Adrenal gland (tissue), 12 donors: Measurements from ENCODE around the gene TDRD1. TPM values are rescaled to one million over a fixed set of nuclear protein-coding genes. Genes with fewer than 3 reads are reported as not detected.

Source experiments
- DNase-seq, 7 donors: peaks; one replicate each; pipeline ENCODE4 v3.0.0-alpha.2; 2019 to 2020
- H3K27ac ChIP-seq, 5 donors: fragments of 200-600 bp; sonication (generic) in 4 of 5; 1 replicate in 3 of 5; 2 replicates in 2 of 5; pipeline versions ENCODE4 v1.5.1 to v1.8.0; 2016 to 2020; ENCODE audit warnings: mild to moderate bottlenecking in 1 of 5
- H3K27me3 ChIP-seq: fragments of 200-600 bp; 2 replicates; pipeline ENCODE4 v1.8.0; 2021
- H3K36me3 ChIP-seq, 2 donors: fragments of 200-600 bp; replicated peaks in 1 of 2; 1 replicate in 1 of 2; 2 replicates in 1 of 2; pipeline versions ENCODE4 v1.5.1 to v1.8.0; 2018 to 2022
- H3K4me1 ChIP-seq, 2 donors: fragments of 200-600 bp; replicated peaks in 1 of 2; 1 replicate in 1 of 2; 2 replicates in 1 of 2; pipeline versions ENCODE4 v1.5.1 to v1.8.0; 2018 to 2021
- H3K4me3 ChIP-seq, 4 donors: fragments of 200-600 bp; sonication (generic) in 3 of 4; one replicate each; pipeline ENCODE4 v1.5.1; 2016 to 2018
- H3K9me3 ChIP-seq, 3 donors: fragments of 200-600 bp; sonication (generic) in 1 of 3; replicated peaks in 1 of 3; 1 replicate in 2 of 3; 2 replicates in 1 of 3; pipeline versions ENCODE4 v1.5.1 to v1.8.0; 2016 to 2021
- POLR2A ChIP-seq, 2 donors: fragments of 450-650 bp; IDR thresholded peaks; one replicate each; pipeline ENCODE4 v1.6.1; 2017; ENCODE audit warnings: antibody characterized with exemption in 2 of 2, mild to moderate bottlenecking in 2 of 2, moderate library complexity in 1 of 2
- WGBS, 4 donors: extraction: QIAGEN DNeasy Blood & Tissue Kit in 2 of 4; methylation state at CpG; one replicate each; pipeline versions ENCODE4 v1.1.5 to v1.1.7; 2013 to 2017; 5-methylcytosine and 5-hydroxymethylcytosine counted together
- intact Hi-C, 2 donors: fragments of 100-400 bp; cut with DNase I; formaldehyde crosslinking; loops; one replicate each; pipeline versions ENCODE4 v1.14.1 to v1.15.0; 2022 to 2023
- polyA plus RNA-seq, 3 donors: library from polyadenylated mRNA; stranded (reverse); fragments of 200-250 nt in 2 of 3; fragments of 350-450 nt in 1 of 3; fragmentation: Illumina TruSeq in 1 of 3; extraction: RNeasy Lipid Tissue Mini Kit (QIAGEN cat#74804) in 1 of 3; gene quantifications; one replicate each; pipeline ENCODE4 v1.2.3, GENCODE V29; 2013 to 2014
- total RNA-seq, 9 donors: library from RNA; depleted of rRNA in 4 of 9; stranded (reverse); fragments of >200 nt in 4 of 9; fragments of 120-200 nt in 1 of 9; fragmentation: NEBNext Ultra II Directional in 1 of 9; extraction: Animal tissue kit (Norgen Biotek cat#: 25700) in 1 of 9; gene quantifications; one replicate each; pipeline versions ENCODE4 v1.1.0 to v1.2.4, GENCODE V29; 2013 to 2023
- TF ChIP-seq, protein P1 (sequence below), 6 experiments: fragments of 450-650 bp in 4 of 6; fragments of 200-600 bp in 2 of 6; sonication (generic) in 1 of 6; IDR thresholded peaks; 1 replicate in 5 of 6; 2 replicates in 1 of 6; pipeline versions ENCODE4 v1.5.1 to v1.8.0; 2016 to 2021; ENCODE audit warnings: antibody characterized with exemption in 6 of 6, mild to moderate bottlenecking in 2 of 6, moderate library complexity in 1 of 6
- donor health status: healthy with polysubstance abuse.
- donor health status: Bipolar disorder and iron deficiency.
- donor health status: DM: yes; HTN: yes; CAD: no.
- donor health status: DM: no; HTN: no; CAD: no.
- donor health status: DM: no; HTN: no; CAD: no.
- donor health status: DM: yes; HTN: yes; CAD: no.

TDRD1 gene
- total and polyA plus RNA-seq, 12 donors: 0.03 to 0.72 (median 0.22) TPM; not detected in 3

DNA sequence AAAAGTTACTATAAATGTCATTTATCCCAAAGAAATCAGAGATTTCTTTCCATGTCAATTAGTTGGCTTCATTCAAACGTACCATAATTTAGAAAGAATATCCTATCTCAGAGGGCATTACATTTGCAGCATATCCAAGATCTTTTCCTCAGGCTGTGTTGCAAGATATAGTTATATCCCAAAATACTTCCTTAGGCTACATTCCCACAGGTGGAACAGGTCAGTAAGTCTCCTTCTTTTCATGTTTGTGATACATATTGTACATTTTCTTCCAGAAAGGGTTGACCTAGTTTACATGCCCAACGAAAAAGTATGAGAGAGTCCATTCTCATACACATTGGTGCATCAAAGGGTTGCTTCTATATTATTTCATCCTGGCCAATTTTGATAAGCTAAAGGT, 33.0 kb downstream of the TDRD1 start:
- DNase-seq: no peak
- intact Hi-C loops: no loop called here
- Histone ChIP-seq H3K9me3 (no peaks in the 10 kb centered on the region), H3K27me3 (no peaks in the 10 kb centered on the region), H3K36me3 (no peaks in the 10 kb centered on the region), H3K4me3 (no peak overlapping the region), H3K4me1 (no peaks in the 10 kb centered on the region), H3K27ac (no peak overlapping the region)
- 69 to 81% (median 75%) methylated on average over 2 of the region's 2 CpGs for WGBS, 4 donors
- no peak for TF ChIP-seq POLR2A (IDR thresholded peaks at IDR 0.05)
- TF ChIP-seq, protein P1, sequence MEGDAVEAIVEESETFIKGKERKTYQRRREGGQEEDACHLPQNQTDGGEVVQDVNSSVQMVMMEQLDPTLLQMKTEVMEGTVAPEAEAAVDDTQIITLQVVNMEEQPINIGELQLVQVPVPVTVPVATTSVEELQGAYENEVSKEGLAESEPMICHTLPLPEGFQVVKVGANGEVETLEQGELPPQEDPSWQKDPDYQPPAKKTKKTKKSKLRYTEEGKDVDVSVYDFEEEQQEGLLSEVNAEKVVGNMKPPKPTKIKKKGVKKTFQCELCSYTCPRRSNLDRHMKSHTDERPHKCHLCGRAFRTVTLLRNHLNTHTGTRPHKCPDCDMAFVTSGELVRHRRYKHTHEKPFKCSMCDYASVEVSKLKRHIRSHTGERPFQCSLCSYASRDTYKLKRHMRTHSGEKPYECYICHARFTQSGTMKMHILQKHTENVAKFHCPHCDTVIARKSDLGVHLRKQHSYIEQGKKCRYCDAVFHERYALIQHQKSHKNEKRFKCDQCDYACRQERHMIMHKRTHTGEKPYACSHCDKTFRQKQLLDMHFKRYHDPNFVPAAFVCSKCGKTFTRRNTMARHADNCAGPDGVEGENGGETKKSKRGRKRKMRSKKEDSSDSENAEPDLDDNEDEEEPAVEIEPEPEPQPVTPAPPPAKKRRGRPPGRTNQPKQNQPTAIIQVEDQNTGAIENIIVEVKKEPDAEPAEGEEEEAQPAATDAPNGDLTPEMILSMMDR (IDR thresholded peaks at IDR 0.05): no peak

DNA sequence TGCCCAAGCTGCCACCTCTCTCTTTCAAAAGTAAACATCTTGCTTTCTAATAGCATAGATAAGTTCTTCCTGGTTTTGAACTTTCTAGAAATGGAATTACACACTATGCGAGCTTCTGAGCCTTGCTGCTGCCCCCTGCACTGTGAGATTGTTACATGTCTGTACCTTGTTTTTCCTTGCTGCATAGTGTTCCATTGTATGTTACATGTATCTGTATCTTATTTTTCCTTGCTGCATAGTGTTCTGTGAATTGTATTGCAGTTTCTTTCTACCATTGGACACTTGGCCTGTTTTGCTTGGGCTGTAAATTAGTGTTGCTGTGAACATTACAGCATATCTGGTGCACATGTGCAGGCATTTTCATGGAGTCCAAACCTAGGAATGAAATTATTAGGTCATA, 35.9 kb downstream of the TDRD1 start:
- Histone ChIP-seq H3K27me3 (no peaks in the 10 kb centered on the region), H3K36me3 (no peaks in the 10 kb centered on the region), H3K4me3 (no peak overlapping the region), H3K9me3 (no peaks in the 10 kb centered on the region), H3K27ac (no peak overlapping the region), H3K4me1 (no peaks in the 10 kb centered on the region)
- DNase-seq: no peak
- intact Hi-C loops: no loop called here
- TF ChIP-seq, protein P1 (IDR thresholded peaks at IDR 0.05): no peak
- no peak for TF ChIP-seq POLR2A (IDR thresholded peaks at IDR 0.05)
- 71 to 93% (median 79%) methylated on average over 1 of the region's 1 CpG for WGBS, 4 donors

DNA sequence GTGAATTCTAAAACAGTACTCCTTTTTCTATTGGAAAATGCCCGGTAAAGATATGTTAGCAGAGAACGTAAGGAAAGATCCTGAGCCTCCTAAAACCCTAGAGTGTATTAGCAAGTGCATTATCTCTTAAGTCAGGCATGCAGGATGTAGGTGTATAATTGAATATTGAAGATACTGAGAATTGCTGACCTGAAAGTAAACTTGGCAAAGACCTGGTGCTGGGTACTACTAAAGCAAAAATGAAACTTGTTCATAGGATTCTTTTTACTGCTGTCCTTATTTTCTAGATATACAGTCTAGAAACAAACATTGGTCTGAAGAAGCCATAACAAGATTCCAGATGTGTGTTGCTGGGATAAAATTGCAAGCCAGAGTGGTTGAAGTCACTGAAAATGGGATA, 41.1 kb downstream of the TDRD1 start:
- TF ChIP-seq, protein P1 (IDR thresholded peaks at IDR 0.05): no peak
- TF ChIP-seq POLR2A (IDR thresholded peaks at IDR 0.05): no peak
- intact Hi-C loops: no loop called here
- Histone ChIP-seq H3K27me3 (peaks cover 16% of the 10 kb centered on the region), H3K27ac (no peak overlapping the region), H3K4me3 (no peak overlapping the region), H3K36me3 (no peaks in the 10 kb centered on the region), H3K4me1 (no peaks in the 10 kb centered on the region), H3K9me3 (no peaks in the 10 kb centered on the region)
- no peak for DNase-seq
- 70 to 83% (median 74%) methylated on average over 2 of the region's 2 CpGs for WGBS, 4 donors

DNA sequence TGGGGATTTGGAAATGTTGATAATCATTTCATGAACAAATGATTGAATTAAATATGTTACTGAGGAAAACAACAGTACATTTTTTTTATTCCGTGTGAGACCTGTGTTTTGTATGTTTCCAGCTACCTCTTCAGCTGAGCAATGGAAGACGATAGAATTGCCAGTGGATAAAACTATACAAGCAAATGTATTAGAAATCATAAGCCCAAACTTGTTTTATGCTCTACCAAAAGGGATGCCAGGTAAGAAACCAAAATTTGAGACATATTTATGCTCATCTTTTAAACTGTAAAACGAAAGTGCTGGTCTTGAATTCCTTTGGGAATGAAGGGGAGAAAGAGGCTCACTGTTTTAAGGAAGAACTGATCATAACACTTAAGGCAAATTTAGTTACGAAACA, 42.1 kb downstream of the TDRD1 start:
- Histone ChIP-seq H3K36me3 (no peaks in the 10 kb centered on the region), H3K4me3 (no peak overlapping the region), H3K9me3 (no peaks in the 10 kb centered on the region), H3K27ac (no peak overlapping the region), H3K27me3 (peaks cover 21% of the 10 kb centered on the region), H3K4me1 (no peaks in the 10 kb centered on the region)
- no peak for DNase-seq
- TF ChIP-seq POLR2A (IDR thresholded peaks at IDR 0.05): no peak
- TF ChIP-seq, protein P1 (IDR thresholded peaks at IDR 0.05): no peak
- WGBS, 4 donors: 65 to 76% (median 74%) methylated on average over 4 of the region's 4 CpGs
- intact Hi-C loops: no loop called here
